ENCODE measurements around the gene SYDE2. TPM values are rescaled to one million over a fixed set of nuclear protein-coding genes. Genes with fewer than 3 reads are reported as not detected.

Gene SYDE2
- total RNA-seq, 2 donors from 2014 or later = 11.0 to 14.1 TPM

GRCh38 chr1:85174503-85174902 lies 26.3 kb downstream of the SYDE2 start:
- Histone ChIP-seq H3K36me3 (ENCODE audit: control insufficient read depth, insufficient read depth, low read length) (peaks cover 6% of the 10 kb centered on the region), H3K27ac (ENCODE audit: low read depth, low read length) (no peak overlapping the region), H3K4me3 (ENCODE audit: low read length) (no peak overlapping the region), H3K4me1 (ENCODE audit: control insufficient read depth, insufficient read depth, low read length) (no peaks in the 10 kb centered on the region), H3K27me3 (ENCODE audit: control insufficient read depth, insufficient read depth, low read length, poor library complexity, severe bottlenecking) (no peaks in the 10 kb centered on the region), H3K9me3 (ENCODE audit: control insufficient read depth, low read length) (no peaks in the 10 kb centered on the region), H3K9ac (ENCODE audit: extremely low read depth, low read length, poor library complexity, severe bottlenecking) (no peak overlapping the region)
- no peak overlapping the region for H3K4me3 Mint-ChIP-seq
- no peaks in the 10 kb centered on the region for H3K27me3 Mint-ChIP-seq (ENCODE audit: insufficient read depth)
- no peaks in the 10 kb centered on the region for H3K4me1 Mint-ChIP-seq
- H3K9me3 Mint-ChIP-seq = no peaks in the 10 kb centered on the region
- H3K27ac Mint-ChIP-seq = no peak overlapping the region
- WGBS, 2 experiments (ENCODE audit: insufficient coverage in 1 of 2, insufficient read length in 1 of 2) = 100% methylated on average over 1 of the region's 1 CpG; no CpG with 5 or more reads in 1 of the 2 experiments
- DNase-seq = no peak
- no peaks in the 10 kb centered on the region for H3K36me3 Mint-ChIP-seq (ENCODE audit: low read depth)
- no peak for TF ChIP-seq CTCF (conservative IDR thresholded peaks at IDR 0.05)

DNA sequence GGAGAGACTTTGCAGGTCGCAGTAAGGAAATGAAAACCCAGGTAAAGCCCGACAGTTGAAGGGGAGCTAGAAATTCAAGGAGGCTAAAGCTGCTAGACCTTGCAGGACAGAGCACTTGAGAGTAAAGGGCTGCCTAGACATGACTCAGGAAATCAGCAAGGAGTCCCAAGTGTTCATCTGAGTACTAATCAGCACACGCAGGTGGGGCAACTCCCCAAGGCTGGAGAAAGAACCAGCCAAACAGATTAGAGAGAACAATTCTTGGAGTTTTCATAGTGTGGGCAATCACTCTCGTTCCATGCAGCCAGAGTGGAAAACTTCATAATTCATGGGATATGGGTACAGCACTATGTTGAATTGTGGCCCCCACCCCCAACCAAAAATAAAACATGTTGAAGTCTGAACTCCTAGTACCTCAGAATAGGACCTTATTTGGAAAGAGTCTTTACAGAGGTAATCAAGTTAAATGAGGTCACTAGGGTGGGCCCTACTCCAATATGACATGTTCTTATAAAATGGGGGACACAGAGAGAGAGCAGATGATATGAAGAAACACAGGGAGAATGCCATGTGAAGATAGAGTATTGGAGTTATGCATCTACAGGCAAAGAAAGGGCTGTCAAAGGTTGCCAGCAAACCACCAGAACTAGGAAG lies 28.0 kb downstream of the SYDE2 start:
- whole genome bisulfite sequencing, 2 experiments (ENCODE audit: insufficient coverage in 1 of 2, insufficient read length in 1 of 2) = 97 to 100% methylated on average over 2 to 4 of the region's 4 CpGs
- no peak overlapping the region for H3K27ac Mint-ChIP-seq
- Histone ChIP-seq H3K36me3 (ENCODE audit: control insufficient read depth, insufficient read depth, low read length) (peaks cover 6% of the 10 kb centered on the region), H3K4me1 (ENCODE audit: control insufficient read depth, insufficient read depth, low read length) (no peaks in the 10 kb centered on the region), H3K9ac (ENCODE audit: extremely low read depth, low read length, poor library complexity, severe bottlenecking) (no peak overlapping the region), H3K27me3 (ENCODE audit: control insufficient read depth, insufficient read depth, low read length, poor library complexity, severe bottlenecking) (no peaks in the 10 kb centered on the region), H3K4me3 (ENCODE audit: low read length) (no peak overlapping the region), H3K9me3 (ENCODE audit: control insufficient read depth, low read length) (no peaks in the 10 kb centered on the region), H3K27ac (ENCODE audit: low read depth, low read length) (no peak overlapping the region)
- no peaks in the 10 kb centered on the region for H3K4me1 Mint-ChIP-seq
- H3K9me3 Mint-ChIP-seq = no peaks in the 10 kb centered on the region
- no peaks in the 10 kb centered on the region for H3K27me3 Mint-ChIP-seq (ENCODE audit: insufficient read depth)
- H3K36me3 Mint-ChIP-seq (ENCODE audit: low read depth) = peaks cover 5% of the 10 kb centered on the region
- no peak overlapping the region for H3K4me3 Mint-ChIP-seq
- TF ChIP-seq CTCF (conservative IDR thresholded peaks at IDR 0.05) = no peak
- no peak for DNase-seq

- H3K9me3 Mint-ChIP-seq = no peaks in the 10 kb centered on the region
- no peaks in the 10 kb centered on the region for H3K4me1 ChIP-seq (ENCODE audit: control insufficient read depth, insufficient read depth, low read length)
- peaks cover 6% of the 10 kb centered on the region for H3K36me3 ChIP-seq (ENCODE audit: control insufficient read depth, insufficient read depth, low read length)
- H3K4me3 Mint-ChIP-seq = no peak overlapping the region
- no peak overlapping the region for H3K9ac ChIP-seq (ENCODE audit: extremely low read depth, low read length, poor library complexity, severe bottlenecking)
- H3K4me3 ChIP-seq (ENCODE audit: low read length) = no peak overlapping the region
- 85 to 100% methylated on average over 1 of the region's 1 CpG for WGBS, 2 experiments (ENCODE audit: insufficient coverage in 1 of 2, insufficient read length in 1 of 2)
- no peak overlapping the region for H3K27ac ChIP-seq (ENCODE audit: low read depth, low read length)
- H3K27me3 Mint-ChIP-seq (ENCODE audit: insufficient read depth) = no peaks in the 10 kb centered on the region
- H3K4me1 Mint-ChIP-seq = no peaks in the 10 kb centered on the region
- no peak overlapping the region for H3K27ac Mint-ChIP-seq
- H3K9me3 ChIP-seq (ENCODE audit: control insufficient read depth, low read length) = no peaks in the 10 kb centered on the region
- peaks cover 5% of the 10 kb centered on the region for H3K36me3 Mint-ChIP-seq (ENCODE audit: low read depth)
- no peaks in the 10 kb centered on the region for H3K27me3 ChIP-seq (ENCODE audit: control insufficient read depth, insufficient read depth, low read length, poor library complexity, severe bottlenecking)
- no peak for TF ChIP-seq CTCF (conservative IDR thresholded peaks at IDR 0.05)
- no peak for DNase-seq
These were observed 29.1 kb downstream of the SYDE2 start for GRCh38 chr1:85171721-85172120.

Measured in endodermal cell (in vitro differentiated cells).